Measurements from ENCODE around the gene CHM. TPM values are rescaled to one million over a fixed set of nuclear protein-coding genes. Genes with fewer than 3 reads are reported as not detected.
"Not testable (repeated sequence)": the region's sequence is repeated elsewhere in the genome, so short reads cannot be mapped to it uniquely, and the experiment has no call there.

Gene CHM
- total RNA-seq, 1 experiment from 2014 or later, result 15.6 TPM

- H3K36me3 ChIP-seq; H3K9me3 ChIP-seq (replicated peaks); H3K4me1 ChIP-seq; H3K27me3 ChIP-seq; H3K4me3 ChIP-seq; H3K27ac ChIP-seq; DNase-seq: not testable (repeated sequence)
Observed at GRCh38 chrX:85972351-85972750, 75.0 kb downstream of the CHM start.

GRCh38 chrX:85964744-85965143 lies 82.6 kb downstream of the CHM start:
- Histone ChIP-seq H3K4me3 (no peak overlapping the region), H3K36me3 (no peaks in the 10 kb centered on the region), H3K27ac (no peak overlapping the region), H3K9me3 (replicated peaks) (no peaks in the 10 kb centered on the region), H3K27me3 (no peaks in the 10 kb centered on the region), H3K4me1 (no peaks in the 10 kb centered on the region)
- DNase-seq, result no peak

GRCh38 chrX:85963736-85964135 lies 83.6 kb downstream of the CHM start:
- Histone ChIP-seq H3K9me3 (replicated peaks) (no peaks in the 10 kb centered on the region), H3K27me3 (no peaks in the 10 kb centered on the region), H3K36me3 (no peaks in the 10 kb centered on the region), H3K4me1 (no peaks in the 10 kb centered on the region), H3K4me3 (no peak overlapping the region), H3K27ac (no peak overlapping the region)
- no peak for DNase-seq

- H3K27ac ChIP-seq, result no peak overlapping the region
- DNase-seq, result no peak
- no peaks in the 10 kb centered on the region for H3K4me1 ChIP-seq
- no peak overlapping the region for H3K4me3 ChIP-seq
- no peaks in the 10 kb centered on the region for H3K9me3 ChIP-seq (replicated peaks)
- no peaks in the 10 kb centered on the region for H3K36me3 ChIP-seq
- H3K27me3 ChIP-seq, result no peaks in the 10 kb centered on the region
Observed at GRCh38 chrX:85955510-85955909, 91.8 kb downstream of the CHM start.

GRCh38 chrX:85944751-85945150 lies 102.6 kb downstream of the CHM start:
- H3K4me3 ChIP-seq; H3K27me3 ChIP-seq; DNase-seq; H3K4me1 ChIP-seq; H3K27ac ChIP-seq; H3K36me3 ChIP-seq; H3K9me3 ChIP-seq (replicated peaks): not testable (repeated sequence)

GRCh38 chrX:85941275-85941674 lies 106.1 kb downstream of the CHM start:
- Histone ChIP-seq H3K27me3 (no peaks in the 10 kb centered on the region), H3K4me1 (no peaks in the 10 kb centered on the region), H3K27ac (no peak overlapping the region), H3K36me3 (0 out of 2 replicates have a peak, but pooled peaks cover 2% of the 10 kb centered on the region), H3K4me3 (no peak overlapping the region), H3K9me3 (replicated peaks) (no peaks in the 10 kb centered on the region)
- DNase-seq, result no peak

GRCh38 chrX:85939942-85940341 lies 107.4 kb downstream of the CHM start:
- not testable (repeated sequence) for DNase-seq; H3K9me3 ChIP-seq (replicated peaks); H3K4me1 ChIP-seq; H3K27ac ChIP-seq; H3K27me3 ChIP-seq; H3K4me3 ChIP-seq; H3K36me3 ChIP-seq

- not testable (repeated sequence) for H3K36me3 ChIP-seq; H3K4me1 ChIP-seq; H3K9me3 ChIP-seq (replicated peaks); H3K27me3 ChIP-seq; DNase-seq; H3K27ac ChIP-seq; H3K4me3 ChIP-seq
Observed at GRCh38 chrX:85934399-85934798, 113.0 kb downstream of the CHM start.

- no peaks in the 10 kb centered on the region for H3K9me3 ChIP-seq (replicated peaks)
- DNase-seq, result no peak
- H3K4me1 ChIP-seq, result no peaks in the 10 kb centered on the region
- no peak overlapping the region for H3K27ac ChIP-seq
- no peak overlapping the region for H3K4me3 ChIP-seq
- H3K36me3 ChIP-seq, result 0 out of 2 replicates have a peak, but pooled peaks cover 2% of the 10 kb centered on the region
- no peaks in the 10 kb centered on the region for H3K27me3 ChIP-seq
Observed at GRCh38 chrX:85930099-85930498, 117.3 kb downstream of the CHM start.

GRCh38 chrX:85928606-85929005 lies 118.8 kb downstream of the CHM start:
- no peaks in the 10 kb centered on the region for H3K27me3 ChIP-seq
- H3K4me3 ChIP-seq, result no peak overlapping the region
- H3K9me3 ChIP-seq (replicated peaks), result no peaks in the 10 kb centered on the region
- no peaks in the 10 kb centered on the region for H3K4me1 ChIP-seq
- H3K36me3 ChIP-seq, result no peaks in the 10 kb centered on the region
- DNase-seq, result no peak
- no peak overlapping the region for H3K27ac ChIP-seq

- Histone ChIP-seq H3K36me3 (no peaks in the 10 kb centered on the region), H3K9me3 (replicated peaks) (no peaks in the 10 kb centered on the region), H3K27ac (no peak overlapping the region), H3K27me3 (no peaks in the 10 kb centered on the region), H3K4me3 (no peak overlapping the region), H3K4me1 (no peaks in the 10 kb centered on the region)
- no peak for DNase-seq
Observed at GRCh38 chrX:85927740-85928139, 119.6 kb downstream of the CHM start.

- Histone ChIP-seq H3K4me1 (no peaks in the 10 kb centered on the region), H3K27me3 (no peaks in the 10 kb centered on the region), H3K4me3 (no peak overlapping the region), H3K27ac (no peak overlapping the region), H3K36me3 (no peaks in the 10 kb centered on the region), H3K9me3 (replicated peaks) (no peaks in the 10 kb centered on the region)
- no peak for DNase-seq
Observed at GRCh38 chrX:85922821-85923220, 124.5 kb downstream of the CHM start.

GRCh38 chrX:85916656-85917280 lies 130.6 kb downstream of the CHM start:
- H3K27ac ChIP-seq; DNase-seq; H3K9me3 ChIP-seq (replicated peaks); H3K36me3 ChIP-seq; H3K4me1 ChIP-seq; H3K27me3 ChIP-seq; H3K4me3 ChIP-seq: not testable (repeated sequence)

- no peaks in the 10 kb centered on the region for H3K4me1 ChIP-seq
- no peaks in the 10 kb centered on the region for H3K9me3 ChIP-seq (replicated peaks)
- H3K27ac ChIP-seq, result no peak overlapping the region
- no peak overlapping the region for H3K4me3 ChIP-seq
- DNase-seq, result no peak
- no peaks in the 10 kb centered on the region for H3K27me3 ChIP-seq
- H3K36me3 ChIP-seq, result no peaks in the 10 kb centered on the region
Observed at GRCh38 chrX:85914431-85914830, 132.9 kb downstream of the CHM start.

GRCh38 chrX:85907316-85907715 lies 140.0 kb downstream of the CHM start:
- Histone ChIP-seq H3K4me1 (peaks cover 6% of the 10 kb centered on the region; the same call in 1 of the 2 replicates), H3K9me3 (replicated peaks) (no peaks in the 10 kb centered on the region), H3K36me3 (no peaks in the 10 kb centered on the region), H3K27ac (no peak overlapping the region), H3K4me3 (no peak overlapping the region), H3K27me3 (no peaks in the 10 kb centered on the region)
- DNase-seq, result no peak

- Histone ChIP-seq H3K9me3 (replicated peaks) (no peaks in the 10 kb centered on the region), H3K4me1 (peaks cover 6% of the 10 kb centered on the region; the same call in 1 of the 2 replicates), H3K36me3 (no peaks in the 10 kb centered on the region), H3K27ac (no peak overlapping the region), H3K4me3 (no peak overlapping the region), H3K27me3 (no peaks in the 10 kb centered on the region)
- DNase-seq, result no peak
Observed at GRCh38 chrX:85906399-85906798, 141.0 kb downstream of the CHM start.
